Measurements from ENCODE around the gene SLX4IP. TPM values are rescaled to one million over a fixed set of nuclear protein-coding genes. Genes with fewer than 3 reads are reported as not detected.

Gene SLX4IP
- polyA plus RNA-seq, 3 donors, result 5.9 to 11.2 (median 10.7) TPM

- no peak for DNase-seq
These were observed 115.4 kb downstream of the SLX4IP start for GRCh38 chr20:10550204-10551118.

- peak; percentile 16 for DNase-seq
These were observed 116.9 kb downstream of the SLX4IP start for GRCh38 chr20:10551732-10552724.

- DNase-seq, result peak; percentile 62
These were observed 118.3 kb downstream of the SLX4IP start for GRCh38 chr20:10553326-10553984.

GRCh38 chr20:10554285-10554684 is 119.2 kb downstream of the SLX4IP start:
- DNase-seq, result no peak

GRCh38 chr20:10555393-10555792 is 120.3 kb downstream of the SLX4IP start:
- DNase-seq, result no peak

DNA sequence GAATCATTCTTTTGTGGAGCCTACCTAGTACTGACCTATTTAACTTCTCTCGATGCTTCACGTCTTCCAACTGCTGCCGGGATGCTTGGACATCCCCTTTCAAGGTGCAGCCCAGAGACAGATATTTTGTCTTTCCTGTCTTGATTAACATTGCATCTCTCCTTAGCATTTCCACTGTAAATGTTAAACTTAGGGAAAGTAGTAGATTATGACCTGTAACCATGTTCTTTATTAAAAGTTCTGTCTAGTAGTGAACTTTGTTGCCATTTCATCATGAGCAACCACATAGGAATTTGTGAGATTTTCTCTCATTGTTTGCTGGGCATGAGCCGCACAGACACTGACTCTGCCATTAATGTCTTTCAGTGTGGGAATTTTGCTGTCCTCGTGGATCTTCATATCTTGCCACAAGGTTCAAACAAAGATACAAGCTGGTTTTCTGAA is 120.8 kb downstream of the SLX4IP start:
- DNase-seq, result no peak

DNA sequence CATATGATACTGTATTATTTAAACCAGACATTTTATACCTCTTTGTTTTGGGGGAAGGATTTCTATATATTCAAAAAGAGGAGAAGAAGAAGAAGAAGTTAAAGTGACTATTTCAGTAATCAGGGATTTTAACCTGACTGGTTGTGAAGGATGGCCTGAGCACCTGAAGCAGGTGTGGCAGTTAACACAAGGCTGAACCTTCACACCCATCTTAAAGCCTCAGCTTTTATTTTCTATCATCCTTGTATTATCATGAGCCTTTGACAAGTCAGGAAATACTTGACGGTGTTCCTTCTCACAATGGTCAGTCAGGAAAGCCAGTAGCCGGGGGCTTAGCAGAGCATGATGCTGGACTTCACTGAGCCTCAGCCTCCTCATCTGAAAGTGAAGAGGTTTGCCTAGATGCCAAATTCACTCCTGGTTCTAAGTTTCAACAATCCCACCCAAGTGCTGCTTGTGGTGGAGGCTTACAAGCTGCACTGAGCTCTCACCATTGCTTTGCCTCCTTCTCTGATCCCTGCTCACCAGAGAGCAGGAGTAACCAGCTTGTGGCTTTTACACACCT is 121.5 kb downstream of the SLX4IP start:
- DNase-seq, result no peak

DNA sequence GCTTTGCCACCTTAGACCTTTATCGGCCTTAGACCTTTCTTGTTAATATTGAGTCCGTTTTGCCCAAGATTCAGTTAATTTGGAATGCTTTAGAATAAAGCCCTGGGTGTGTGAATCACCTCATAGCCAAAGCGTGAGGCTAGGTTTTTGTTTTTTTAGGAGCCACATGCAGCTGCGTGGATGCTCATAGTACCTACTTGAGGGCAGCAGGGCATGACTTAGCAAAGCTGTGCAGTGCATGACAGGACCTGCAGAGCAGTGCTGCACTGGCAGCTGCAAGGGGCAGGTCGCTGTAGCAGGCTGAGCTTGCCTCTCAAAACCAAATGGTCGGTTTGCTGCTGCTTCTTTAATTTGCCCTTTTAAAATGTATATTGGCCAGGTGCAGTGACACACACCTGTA is 122.6 kb downstream of the SLX4IP start:
- DNase-seq, result no peak

DNA sequence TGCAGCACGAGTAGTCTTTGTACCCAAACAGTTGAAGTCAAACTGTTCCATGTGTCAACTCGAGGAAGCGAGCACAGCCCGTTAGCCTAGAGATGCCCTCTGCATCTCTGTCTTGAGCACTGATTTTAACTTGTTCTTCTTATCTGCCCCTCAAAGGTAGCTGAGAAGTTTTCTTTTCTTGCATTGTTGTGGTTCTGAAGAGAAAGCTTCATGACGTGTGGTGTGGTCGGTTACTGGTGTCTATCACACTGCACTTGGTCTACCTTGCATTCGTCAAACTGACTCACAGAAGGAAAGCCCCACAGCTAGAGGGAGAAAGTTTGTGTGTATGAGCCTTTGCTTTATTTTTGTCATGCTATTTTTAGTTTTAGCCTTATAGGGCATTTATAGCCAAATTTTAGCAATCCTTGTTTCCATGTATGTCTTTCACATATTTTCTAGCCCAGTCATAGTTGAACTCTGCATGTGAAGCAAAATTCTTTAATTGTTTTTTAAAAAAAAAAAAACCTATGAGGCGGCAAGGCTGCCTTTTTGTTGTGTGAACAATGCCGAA is 123.6 kb downstream of the SLX4IP start:
- DNase-seq, result no peak

- no peak for DNase-seq
These were observed 124.2 kb downstream of the SLX4IP start for GRCh38 chr20:10559266-10559665.

DNA sequence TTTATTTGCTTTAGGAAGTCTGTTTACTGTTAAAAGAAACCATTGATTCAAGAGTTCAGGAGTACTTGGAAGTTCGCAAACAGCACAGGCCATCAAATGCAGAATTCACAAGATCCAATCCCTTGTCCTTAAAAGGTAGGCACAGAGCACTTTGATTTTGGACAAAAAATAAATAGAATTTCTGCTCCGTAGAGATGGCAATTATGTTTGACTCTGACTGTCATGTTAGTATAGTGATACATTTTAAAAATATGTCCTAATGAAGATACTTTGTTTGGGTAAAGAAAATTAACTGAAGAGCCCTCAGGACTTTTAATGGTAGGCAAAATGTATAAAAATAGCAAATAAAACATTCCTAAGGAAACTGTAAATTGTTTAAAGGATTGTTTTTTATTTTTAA is 125.6 kb downstream of the SLX4IP start:
- DNase-seq, result no peak

GRCh38 chr20:10561302-10561701 is 126.2 kb downstream of the SLX4IP start:
- DNase-seq, result no peak

DNA sequence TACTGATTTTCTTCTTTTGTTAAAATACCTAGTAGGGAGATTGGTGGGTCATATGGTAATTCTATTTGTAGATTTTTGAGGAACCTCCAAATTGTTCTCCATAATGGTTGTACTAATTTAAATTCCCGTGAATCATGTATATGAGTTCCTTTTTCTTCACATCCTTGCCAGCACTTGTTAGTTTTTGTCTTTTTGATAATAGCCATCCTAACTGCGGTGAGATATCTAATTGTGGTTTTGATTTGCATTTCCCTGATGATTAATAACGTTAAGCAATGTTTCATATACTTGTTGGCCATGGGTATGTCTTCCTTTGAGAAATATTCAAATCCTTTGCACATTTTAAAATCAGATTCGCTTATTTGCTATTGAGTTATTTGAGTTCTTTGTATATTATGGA is 127.8 kb downstream of the SLX4IP start:
- DNase-seq, result no peak

DNA sequence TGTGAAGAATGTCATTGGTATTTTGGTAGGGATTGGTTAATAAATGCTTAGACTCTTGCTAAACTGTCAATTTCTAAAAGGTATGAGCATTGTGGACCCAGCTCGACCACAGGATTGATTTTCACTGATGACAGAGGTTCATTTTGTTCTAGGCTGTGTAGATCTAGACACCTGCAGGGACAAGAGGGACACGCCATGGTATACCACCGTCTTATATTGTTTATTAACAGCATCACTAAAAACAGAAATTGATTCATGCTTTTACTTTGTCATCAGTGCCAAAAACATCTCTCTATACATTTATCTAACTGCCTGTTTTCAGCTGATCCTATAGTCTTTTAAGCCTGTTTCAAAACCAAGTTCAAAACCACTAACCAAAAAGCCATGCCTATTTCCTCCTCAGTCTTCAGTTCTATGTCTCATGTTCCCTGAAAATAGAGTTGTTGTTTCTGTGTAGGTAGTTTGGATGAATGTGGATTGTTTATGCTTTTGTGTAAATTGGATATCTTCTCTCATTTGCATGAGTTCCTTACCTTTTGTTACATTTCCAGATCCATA is 128.9 kb downstream of the SLX4IP start:
- DNase-seq, result no peak

DNA sequence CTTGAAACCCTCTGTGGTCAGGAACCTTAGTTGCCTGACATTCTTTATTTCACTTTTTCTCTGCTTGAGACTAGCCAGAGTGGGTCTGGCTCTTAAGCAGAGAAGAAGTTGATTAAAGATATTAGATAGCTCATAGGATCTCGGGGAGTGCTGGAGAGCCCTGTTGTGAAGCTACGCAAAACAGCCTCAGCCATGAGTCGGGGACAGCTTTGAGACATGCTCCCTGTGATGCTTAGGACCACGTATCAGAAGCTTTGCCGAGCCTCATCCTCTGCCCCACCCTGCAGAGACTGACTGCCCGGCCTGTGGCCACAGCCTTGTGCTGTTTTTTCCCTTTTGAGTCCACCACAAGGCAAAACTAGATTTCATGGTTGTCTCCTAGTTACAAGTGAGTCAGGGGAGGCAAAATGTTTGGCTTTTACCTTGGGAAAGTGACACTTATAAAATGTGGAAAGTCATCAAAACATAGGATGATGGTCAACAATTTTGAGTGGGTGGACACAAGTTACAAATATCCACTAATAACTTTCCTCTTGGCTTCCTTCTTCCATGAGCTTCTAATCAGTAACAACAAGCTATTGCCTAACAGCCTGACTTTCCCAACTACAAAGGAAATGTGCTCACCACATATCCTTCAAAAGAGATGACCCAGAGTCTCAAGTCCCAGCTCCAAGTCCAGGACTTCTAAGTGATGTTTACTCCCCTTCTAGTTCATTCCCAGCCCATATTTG is 130.3 kb downstream of the SLX4IP start:
- DNase-seq, result no peak

DNA sequence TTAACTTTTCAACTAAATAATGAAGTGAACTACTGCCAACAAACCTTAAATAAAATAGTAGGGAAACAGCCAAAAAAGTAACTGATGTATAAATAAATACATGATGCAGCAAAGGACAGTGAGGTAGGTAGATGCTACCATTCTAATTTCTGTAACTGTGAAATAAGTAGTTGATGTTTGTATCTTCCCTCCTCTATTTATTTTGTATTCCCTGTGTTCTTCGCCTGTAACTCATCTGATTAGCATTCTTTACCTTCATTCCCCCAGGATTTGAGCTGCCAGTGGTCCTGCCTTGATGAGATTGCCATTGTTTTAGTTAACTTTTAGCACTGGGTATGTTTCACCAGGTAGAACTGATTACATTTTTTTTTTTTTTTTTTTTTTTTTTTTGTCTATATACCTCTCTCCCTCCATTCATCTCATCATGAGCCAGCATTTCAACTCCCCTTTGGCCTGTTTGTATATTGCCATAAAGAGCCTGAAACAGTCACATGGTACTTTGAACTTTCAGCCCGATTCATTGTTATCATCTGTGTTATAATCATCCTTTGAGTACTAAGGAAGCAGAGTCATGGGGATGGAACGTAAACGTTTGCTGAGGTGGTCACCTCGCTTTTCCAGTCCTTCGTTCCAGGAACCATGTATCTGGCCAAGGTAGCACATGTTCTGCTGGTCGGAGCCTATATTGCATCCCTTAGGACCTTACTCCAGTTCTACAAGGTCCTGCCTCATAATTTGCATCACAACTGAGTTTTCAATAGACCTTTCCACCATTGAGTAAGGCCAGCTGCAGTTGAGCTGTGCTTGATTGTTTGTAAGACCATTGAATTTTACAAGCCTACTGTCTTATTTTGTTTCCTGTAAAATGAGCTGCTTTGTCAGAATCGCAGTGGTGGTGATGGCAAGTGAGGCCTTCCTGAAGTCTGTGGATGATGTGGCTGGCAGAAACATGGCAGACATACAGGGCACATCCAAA is 131.1 kb downstream of the SLX4IP start:
- no peak for DNase-seq

DNA sequence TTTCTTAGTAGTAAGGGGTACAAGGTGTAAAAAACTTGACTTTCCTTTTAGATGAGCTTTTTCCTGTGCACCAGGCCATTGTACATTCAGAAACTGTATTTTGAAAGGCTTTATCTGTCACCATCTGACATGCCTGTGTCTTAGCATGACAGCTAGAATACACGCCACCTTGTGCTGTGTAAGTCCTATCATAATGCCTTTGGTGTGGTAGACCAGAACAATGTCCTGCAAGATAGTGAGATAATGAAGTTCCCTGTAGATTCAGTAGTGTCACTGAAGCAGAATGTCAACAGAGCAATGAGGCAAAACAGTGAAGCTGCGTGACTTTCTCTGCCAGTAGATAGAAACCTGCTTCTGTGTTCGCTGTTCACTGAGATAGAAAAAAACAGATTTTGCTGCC is 132.9 kb downstream of the SLX4IP start:
- no peak for DNase-seq

DNA sequence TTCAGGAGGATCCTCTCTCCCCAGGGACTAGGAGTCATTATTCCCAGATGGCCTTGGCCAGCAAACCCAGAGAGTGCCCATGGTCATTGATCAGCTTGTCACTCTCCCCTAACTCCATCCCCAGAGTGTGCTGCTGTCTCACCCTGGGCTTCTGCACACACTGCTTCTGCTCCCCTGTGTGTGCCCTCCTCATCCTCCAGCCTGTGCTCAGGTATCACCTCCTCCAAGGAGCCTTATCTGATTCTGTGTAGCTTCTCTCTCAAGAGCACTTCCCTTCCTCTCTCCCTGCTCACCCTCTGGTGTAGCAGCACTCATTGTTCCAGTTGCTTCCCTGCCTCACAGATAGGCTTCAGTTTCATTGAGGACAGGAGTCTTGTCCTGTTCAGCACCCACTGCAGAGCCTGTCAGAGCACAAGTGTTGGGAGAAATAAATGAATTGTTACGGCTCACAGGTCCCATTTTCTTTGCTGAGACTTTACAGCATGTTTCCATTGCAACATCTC is 136.3 kb downstream of the SLX4IP start:
- no peak for DNase-seq

- DNase-seq, result no peak
These were observed 137.7 kb downstream of the SLX4IP start for GRCh38 chr20:10572853-10573252.

Measured in renal pelvis (tissue), 4 donors.